Measurements from ENCODE around the gene TRMT44.

DNA sequence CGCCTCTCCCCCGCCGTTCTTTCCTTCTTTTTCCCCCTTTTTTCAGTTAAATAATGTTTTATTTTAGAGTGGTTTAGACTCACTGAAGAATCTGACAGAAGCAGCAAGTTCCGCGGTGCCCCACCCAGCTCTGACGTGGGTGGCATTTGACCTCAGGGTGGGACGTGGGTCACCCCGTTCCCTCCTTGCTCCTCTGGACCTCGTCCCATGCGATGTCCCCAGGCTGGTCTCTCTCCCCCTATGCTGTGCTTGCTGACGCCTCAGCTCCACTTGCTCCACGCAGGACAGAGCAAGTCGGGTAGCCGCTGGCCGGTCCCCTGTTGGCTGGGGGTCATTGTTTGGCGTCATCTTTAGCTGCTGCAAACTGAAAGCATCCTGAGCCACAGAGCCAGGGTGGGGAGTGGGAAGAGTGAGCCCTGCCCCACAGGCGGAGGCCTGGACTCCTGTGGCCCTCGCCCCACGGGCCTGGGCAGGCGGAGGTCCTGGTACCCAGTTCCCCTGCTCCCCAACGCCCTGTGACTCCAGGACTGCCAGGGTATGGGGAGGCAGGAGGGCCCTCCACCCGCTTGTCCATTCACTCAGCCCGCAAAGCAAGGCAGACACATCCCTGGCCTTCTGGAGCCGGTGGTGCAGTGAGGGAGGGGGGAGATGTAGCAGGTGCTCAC lies 30.8 kb downstream of the TRMT44 start:
- TF ChIP-seq POLR2AphosphoS5 (IDR thresholded peaks at IDR 0.05) (no peak), EP300 (IDR thresholded peaks at IDR 0.05) (no peak)
- TF ChIP-seq, protein P1, sequence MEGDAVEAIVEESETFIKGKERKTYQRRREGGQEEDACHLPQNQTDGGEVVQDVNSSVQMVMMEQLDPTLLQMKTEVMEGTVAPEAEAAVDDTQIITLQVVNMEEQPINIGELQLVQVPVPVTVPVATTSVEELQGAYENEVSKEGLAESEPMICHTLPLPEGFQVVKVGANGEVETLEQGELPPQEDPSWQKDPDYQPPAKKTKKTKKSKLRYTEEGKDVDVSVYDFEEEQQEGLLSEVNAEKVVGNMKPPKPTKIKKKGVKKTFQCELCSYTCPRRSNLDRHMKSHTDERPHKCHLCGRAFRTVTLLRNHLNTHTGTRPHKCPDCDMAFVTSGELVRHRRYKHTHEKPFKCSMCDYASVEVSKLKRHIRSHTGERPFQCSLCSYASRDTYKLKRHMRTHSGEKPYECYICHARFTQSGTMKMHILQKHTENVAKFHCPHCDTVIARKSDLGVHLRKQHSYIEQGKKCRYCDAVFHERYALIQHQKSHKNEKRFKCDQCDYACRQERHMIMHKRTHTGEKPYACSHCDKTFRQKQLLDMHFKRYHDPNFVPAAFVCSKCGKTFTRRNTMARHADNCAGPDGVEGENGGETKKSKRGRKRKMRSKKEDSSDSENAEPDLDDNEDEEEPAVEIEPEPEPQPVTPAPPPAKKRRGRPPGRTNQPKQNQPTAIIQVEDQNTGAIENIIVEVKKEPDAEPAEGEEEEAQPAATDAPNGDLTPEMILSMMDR (IDR thresholded peaks at IDR 0.05): no peak
